H9 (cell line): Measurements from ENCODE around the gene SPSB3. TPM values are rescaled to one million over a fixed set of nuclear protein-coding genes. Genes with fewer than 3 reads are reported as not detected.
A peak's percentile ranks its signal among the peaks of the same experiment; 100 is the strongest.

Experiments
- DNase-seq: peaks from one replicate; pipeline ENCODE4 v3.0.0-alpha.2; 2017
- H2AFZ ChIP-seq: one replicate; pipeline ENCODE4 v1.6.1; 2013; ENCODE audit warnings: mild to moderate bottlenecking, low read length, control low read depth, moderate library complexity
- H2AK5ac ChIP-seq: 2 replicates; pipeline ENCODE4 v1.6.1; 2013; ENCODE audit warnings: low read length, control low read depth, mixed read lengths; ENCODE audit not compliant: insufficient read length
- H2BK120ac ChIP-seq: one replicate; pipeline ENCODE4 v1.6.1; 2013; ENCODE audit warnings: low read depth, mild to moderate bottlenecking, low read length, control low read depth, inconsistent platforms; ENCODE audit not compliant: poor library complexity, severe bottlenecking
- H2BK12ac ChIP-seq: 2 replicates; pipeline ENCODE4 v1.6.1; 2013; ENCODE audit warnings: low read length, control low read depth, mixed read lengths, low read depth; ENCODE audit not compliant: insufficient read length
- H2BK15ac ChIP-seq: 2 replicates; pipeline ENCODE4 v1.6.1; 2013; ENCODE audit warnings: low read depth, low read length, control low read depth
- H2BK20ac ChIP-seq: one replicate; pipeline ENCODE4 v1.6.1; 2013; ENCODE audit warnings: low read depth, mild to moderate bottlenecking, low read length, control low read depth, inconsistent platforms; ENCODE audit not compliant: poor library complexity, severe bottlenecking
- H2BK5ac ChIP-seq: 2 replicates; pipeline ENCODE4 v1.6.1; 2013; ENCODE audit warnings: low read length, control low read depth, mixed read lengths; ENCODE audit not compliant: insufficient read length
- H3K14ac ChIP-seq: 2 replicates; pipeline ENCODE4 v1.6.1; 2013; ENCODE audit warnings: low read length, control low read depth; ENCODE audit not compliant: insufficient read depth
- H3K18ac ChIP-seq: 2 replicates; pipeline ENCODE4 v1.6.1; 2013; ENCODE audit warnings: low read depth, mild to moderate bottlenecking, mixed read lengths, low read length, control low read depth; ENCODE audit not compliant: insufficient read length
- H3K23ac ChIP-seq: 2 replicates; pipeline ENCODE4 v1.6.1; 2013; ENCODE audit warnings: low read length, control low read depth, mixed read lengths, low read depth; ENCODE audit not compliant: insufficient read length
- H3K23me2 ChIP-seq: 2 replicates; pipeline ENCODE4 v1.6.1; 2013; ENCODE audit warnings: low read depth, mild to moderate bottlenecking, mixed read lengths, low read length, control low read depth; ENCODE audit not compliant: insufficient read length, poor library complexity, severe bottlenecking
- H3K27ac ChIP-seq: 2 replicates; pipeline ENCODE4 v1.5.1; 2013; ENCODE audit warnings: low read length, control low read depth, mixed read lengths, low read depth; ENCODE audit not compliant: insufficient read length
- H3K27me3 ChIP-seq: 2 replicates; pipeline ENCODE4 v1.6.1; 2013; ENCODE audit warnings: low read length, control low read depth, inconsistent platforms; ENCODE audit not compliant: insufficient read depth
- H3K4ac ChIP-seq: 2 replicates; pipeline ENCODE4 v1.6.1; 2013; ENCODE audit warnings: low read depth, mild to moderate bottlenecking, control low read depth, inconsistent platforms, low read length, moderate library complexity
- H3K4me1 ChIP-seq: 2 replicates; pipeline ENCODE4 v1.6.1; 2013; ENCODE audit warnings: low read length, control low read depth, inconsistent platforms; ENCODE audit not compliant: insufficient read depth
- H3K4me2 ChIP-seq: 2 replicates; pipeline ENCODE4 v1.6.1; 2013; ENCODE audit warnings: low read length, control low read depth, mixed read lengths; ENCODE audit not compliant: insufficient read length, insufficient read depth
- H3K56ac ChIP-seq: 2 replicates; pipeline ENCODE4 v1.6.1; 2013; ENCODE audit warnings: low read depth, mild to moderate bottlenecking, mixed read lengths, low read length, control low read depth; ENCODE audit not compliant: insufficient read length
- H3K79me1 ChIP-seq: 2 replicates; pipeline ENCODE4 v1.6.1; 2013; ENCODE audit warnings: low read depth, mild to moderate bottlenecking, moderate library complexity, low read length, control low read depth, inconsistent platforms; ENCODE audit not compliant: insufficient read depth, poor library complexity, severe bottlenecking
- H3K79me2 ChIP-seq: 2 replicates; pipeline ENCODE4 v1.6.1; 2013; ENCODE audit warnings: low read length, control low read depth, inconsistent platforms; ENCODE audit not compliant: insufficient read depth
- H3K9ac ChIP-seq: 2 replicates; pipeline ENCODE4 v1.6.1; 2013; ENCODE audit warnings: low read length, control low read depth, mixed read lengths; ENCODE audit not compliant: insufficient read length; ENCODE audit errors: extremely low read depth
- H3K9me3 ChIP-seq: one replicate; pipeline ENCODE4 v1.6.1; 2013; ENCODE audit warnings: low read depth, low read length, inconsistent platforms; ENCODE audit not compliant: control insufficient read depth
- H3T11ph ChIP-seq: one replicate; pipeline ENCODE4 v1.6.1; 2013; ENCODE audit warnings: mild to moderate bottlenecking, low read length, control low read depth, inconsistent platforms
- H4K20me1 ChIP-seq: one replicate; pipeline ENCODE4 v1.6.1; 2013; ENCODE audit not compliant: control insufficient read depth, insufficient read length, insufficient read depth
- H4K5ac ChIP-seq: 2 replicates; pipeline ENCODE4 v1.6.1; 2013; ENCODE audit warnings: low read depth, mild to moderate bottlenecking, mixed read lengths, low read length, control low read depth; ENCODE audit not compliant: insufficient read length
- H4K8ac ChIP-seq: replicated peaks from 2 replicates; pipeline ENCODE4 v1.6.1; 2013; ENCODE audit warnings: low read length, control low read depth, mixed read lengths, low read depth; ENCODE audit not compliant: insufficient read length
- H4K91ac ChIP-seq: 2 replicates; pipeline ENCODE4 v1.6.1; 2013; ENCODE audit warnings: low read depth, mild to moderate bottlenecking, moderate library complexity, mixed read lengths, low read length, control low read depth; ENCODE audit not compliant: insufficient read length
- H3K27ac Mint-ChIP-seq, 3 experiments: 2 replicates in 2 of 3; 3 replicates in 1 of 3; pipeline ENCODE4 v1.8.0; 2020 to 2021; ENCODE audit warnings: mixed read lengths in 3 of 3, mild to moderate bottlenecking in 1 of 3, moderate library complexity in 1 of 3
- H3K27me3 Mint-ChIP-seq: 2 replicates; pipeline ENCODE4 v1.8.0; 2021; ENCODE audit warnings: low read depth, mild to moderate bottlenecking, moderate library complexity, mixed read lengths
- H3K36me3 Mint-ChIP-seq, 3 experiments: 2 replicates in 2 of 3; 3 replicates in 1 of 3; pipeline ENCODE4 v1.8.0; 2020 to 2021; ENCODE audit warnings: low read depth in 3 of 3, mixed read lengths in 3 of 3; ENCODE audit not compliant: insufficient read depth in 1 of 3
- H3K4me1 Mint-ChIP-seq, 2 experiments: 2 replicates each; pipeline ENCODE4 v1.8.0; 2020; ENCODE audit warnings: mixed read lengths in 2 of 2
- H3K4me3 Mint-ChIP-seq, 2 experiments: 2 replicates in 1 of 2; 3 replicates in 1 of 2; pipeline ENCODE4 v1.8.0; 2020 to 2021; ENCODE audit warnings: mild to moderate bottlenecking in 2 of 2, mixed read lengths in 2 of 2, moderate library complexity in 1 of 2
- H3K9me3 Mint-ChIP-seq, 2 experiments: 2 replicates in 1 of 2; 3 replicates in 1 of 2; pipeline ENCODE4 v1.8.0; 2020; ENCODE audit warnings: mild to moderate bottlenecking in 2 of 2, mixed read lengths in 2 of 2, moderate library complexity in 1 of 2
- WGBS: extraction: QIAGEN DNeasy Blood & Tissue Kit; methylation state at CpG from one replicate; pipeline ENCODE4 v1.1.7; 2013; ENCODE audit warnings: missing lambda C conversion rate, low lambda C conversion rate, mixed read lengths; ENCODE audit not compliant: insufficient read length; ENCODE audit errors: extremely low coverage; 5-methylcytosine and 5-hydroxymethylcytosine counted together
- total RNA-seq: library from RNA; stranded (reverse); gene quantifications from 2 replicates; pipeline ENCODE4 v1.2.1, GENCODE V29; 2021
- TF ChIP-seq, protein P1 (sequence below): fragments of 200-600 bp; sonication (generic); conservative IDR thresholded peaks from 3 replicates; pipeline ENCODE4 v1.8.0; 2021; ENCODE audit warnings: antibody characterized with exemption, mild to moderate bottlenecking

SPSB3 gene
- total RNA-seq, 1 experiment from 2014 or later: 19.9 TPM

- H2BK15ac ChIP-seq: no peak overlapping the region
- H3K27me3 ChIP-seq: no peaks in the 10 kb centered on the region
- no peak overlapping the region for H3K14ac ChIP-seq
- no peak overlapping the region for H4K5ac ChIP-seq
- WGBS: no CpG with 5 or more reads among the region's 27 CpGs
- H3K18ac ChIP-seq: no peak overlapping the region
- Mint-ChIP-seq H3K27me3 (peaks cover 2% of the 10 kb centered on the region; the same call in 1 of the 2 replicates), H3K36me3 (peaks cover 0 to 38% (median 8%) of the 10 kb centered on the region in 3 experiments; a peak in 4 of 7 replicates), H3K4me3 (peak overlapping the region; percentile 63 to 91; a peak in 4 of 5 replicates), H3K27ac (no peak overlapping the region), H3K9me3 (no peaks in the 10 kb centered on the region), H3K4me1 (peaks cover 7 to 13% of the 10 kb centered on the region in 2 experiments)
- H3K9ac ChIP-seq: no peak overlapping the region
- H2AFZ ChIP-seq: no peak overlapping the region
- H4K91ac ChIP-seq: no peak overlapping the region
- H4K8ac ChIP-seq: no peak overlapping the region
- H3K79me1 ChIP-seq: no peaks in the 10 kb centered on the region
- H3K4me1 ChIP-seq: no peaks in the 10 kb centered on the region; the same call in 1 of the 2 replicates
- peaks cover 5% of the 10 kb centered on the region; the same call in 1 of the 2 replicates for H3K79me2 ChIP-seq
- peaks cover 5% of the 10 kb centered on the region for H3K23me2 ChIP-seq
- TF ChIP-seq, protein P1, sequence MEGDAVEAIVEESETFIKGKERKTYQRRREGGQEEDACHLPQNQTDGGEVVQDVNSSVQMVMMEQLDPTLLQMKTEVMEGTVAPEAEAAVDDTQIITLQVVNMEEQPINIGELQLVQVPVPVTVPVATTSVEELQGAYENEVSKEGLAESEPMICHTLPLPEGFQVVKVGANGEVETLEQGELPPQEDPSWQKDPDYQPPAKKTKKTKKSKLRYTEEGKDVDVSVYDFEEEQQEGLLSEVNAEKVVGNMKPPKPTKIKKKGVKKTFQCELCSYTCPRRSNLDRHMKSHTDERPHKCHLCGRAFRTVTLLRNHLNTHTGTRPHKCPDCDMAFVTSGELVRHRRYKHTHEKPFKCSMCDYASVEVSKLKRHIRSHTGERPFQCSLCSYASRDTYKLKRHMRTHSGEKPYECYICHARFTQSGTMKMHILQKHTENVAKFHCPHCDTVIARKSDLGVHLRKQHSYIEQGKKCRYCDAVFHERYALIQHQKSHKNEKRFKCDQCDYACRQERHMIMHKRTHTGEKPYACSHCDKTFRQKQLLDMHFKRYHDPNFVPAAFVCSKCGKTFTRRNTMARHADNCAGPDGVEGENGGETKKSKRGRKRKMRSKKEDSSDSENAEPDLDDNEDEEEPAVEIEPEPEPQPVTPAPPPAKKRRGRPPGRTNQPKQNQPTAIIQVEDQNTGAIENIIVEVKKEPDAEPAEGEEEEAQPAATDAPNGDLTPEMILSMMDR: no peak
- H2BK12ac ChIP-seq: no peak overlapping the region
- H3K4me2 ChIP-seq: no peak overlapping the region
- no peak for DNase-seq
- no peaks in the 10 kb centered on the region for H3K9me3 ChIP-seq
- no peak overlapping the region for H2AK5ac ChIP-seq
- H3K23ac ChIP-seq: no peak overlapping the region
- H2BK20ac ChIP-seq: no peak overlapping the region
- no peak overlapping the region for H2BK120ac ChIP-seq
- H4K20me1 ChIP-seq: no peaks in the 10 kb centered on the region
- no peak overlapping the region for H3K56ac ChIP-seq
- H3K27ac ChIP-seq: no peak overlapping the region
- no peak overlapping the region for H2BK5ac ChIP-seq
- no peak overlapping the region for H3T11ph ChIP-seq
- no peak overlapping the region for H3K4ac ChIP-seq
Measured at GRCh38 chr16:1779741-1780676, 2.4 kb downstream of the SPSB3 start.
